IPS-18c (cell line): Measurements from ENCODE around the gene COX11.

Source experiments
- H3K4me3 ChIP-seq: 2 replicates; pipeline ENCODE4 v1.7.0; 2013; ENCODE audit warnings: low read depth, mild to moderate bottlenecking, low read length, moderate library complexity; ENCODE audit not compliant: insufficient read depth
- H3K9me3 ChIP-seq: one replicate; pipeline ENCODE4 v1.6.1; 2013; ENCODE audit warnings: mild to moderate bottlenecking, low read length, moderate library complexity; ENCODE audit not compliant: control insufficient read depth, insufficient read depth

The COX11 gene

GRCh38 chr17:54932711-54933110 is 35.7 kb downstream of the COX11 start:
- Histone ChIP-seq H3K9me3 (no peaks in the 10 kb centered on the region), H3K4me3 (no peak overlapping the region)

GRCh38 chr17:54927525-54927924 is 40.9 kb downstream of the COX11 start:
- no peaks in the 10 kb centered on the region for H3K9me3 ChIP-seq
- H3K4me3 ChIP-seq: no peak overlapping the region

GRCh38 chr17:54924405-54924804 is 44.0 kb downstream of the COX11 start:
- Histone ChIP-seq H3K9me3 (no peaks in the 10 kb centered on the region), H3K4me3 (no peak overlapping the region)

GRCh38 chr17:54920819-54921218 is 47.6 kb downstream of the COX11 start:
- H3K9me3 ChIP-seq: no peaks in the 10 kb centered on the region
- H3K4me3 ChIP-seq: no peak overlapping the region

GRCh38 chr17:54919425-54919824 is 49.0 kb downstream of the COX11 start:
- Histone ChIP-seq H3K9me3 (no peaks in the 10 kb centered on the region), H3K4me3 (no peak overlapping the region)

- H3K4me3 ChIP-seq: no peak overlapping the region
- no peaks in the 10 kb centered on the region for H3K9me3 ChIP-seq
Observed at GRCh38 chr17:54916721-54917120, 51.7 kb downstream of the COX11 start.
